IMR-90 (cell line): ENCODE results near the gene ARRDC3. TPM values are rescaled to one million over a fixed set of nuclear protein-coding genes. Genes with fewer than 3 reads are reported as not detected.

Source experiments
- ATAC-seq: fragments of 200-7000 bp; cut with Tn5 transposase; 2 replicates; pipeline ENCODE4 v1.9.1; 2020; ENCODE audit warnings: low read depth, mild to moderate bottlenecking, moderate library complexity
- BruUV-seq: library from RNA; stranded (reverse); fragments of 400-500 nt; replicated peaks from 2 replicates; lab custom pipeline; 2021; lab: Mats Ljungman, UMichigan
- CTCF ChIA-PET: fragments of 300-600 bp; formaldehyde crosslinking; extraction: SDS; loops from one replicate; lab custom pipeline; 2021; ENCODE audit warnings: antibody characterized with exemption; lab: Yijun Ruan, JAX
- POLR2A ChIA-PET: fragments of 300-600 bp; sonication (Branson Sonifier 250); formaldehyde crosslinking; loops from one replicate; lab custom pipeline; 2022; ENCODE audit warnings: antibody characterized with exemption; ENCODE audit not compliant: unreplicated experiment; lab: Charles Lee
- DNase-seq: peaks from one replicate; pipeline ENCODE4 v3.0.0; 2013
- H2AFZ ChIP-seq: replicated peaks from 2 replicates; pipeline ENCODE3; 2013; ENCODE audit warnings: low read length, mild to moderate bottlenecking; ENCODE audit not compliant: poor library complexity
- H2AK5ac ChIP-seq: 2 replicates; pipeline ENCODE4 v1.6.1; 2013; ENCODE audit warnings: low read depth, low read length, inconsistent platforms
- H2AK9ac ChIP-seq: replicated peaks from 2 replicates; pipeline ENCODE3; 2013; ENCODE audit warnings: mild to moderate bottlenecking, low read depth, low read length, moderate library complexity; ENCODE audit not compliant: poor library complexity
- H2BK120ac ChIP-seq: 2 replicates; pipeline ENCODE4 v1.6.1; 2013; ENCODE audit warnings: low read depth, low read length, inconsistent platforms
- H2BK15ac ChIP-seq: 3 replicates; pipeline ENCODE4 v1.6.1; 2013; ENCODE audit warnings: low read depth, low read length, inconsistent platforms
- H2BK20ac ChIP-seq: 2 replicates; pipeline ENCODE4 v1.6.1; 2013; ENCODE audit warnings: low read depth, mild to moderate bottlenecking, inconsistent platforms, low read length, moderate library complexity
- H2BK5ac ChIP-seq: 2 replicates; pipeline ENCODE4 v1.6.1; 2013; ENCODE audit warnings: mild to moderate bottlenecking, low read depth, low read length, inconsistent platforms; ENCODE audit not compliant: poor library complexity, severe bottlenecking
- H3K14ac ChIP-seq: replicated peaks from 2 replicates; pipeline ENCODE4 v1.6.1; 2013; ENCODE audit warnings: low read depth, low read length, inconsistent platforms
- H3K18ac ChIP-seq: 2 replicates; pipeline ENCODE4 v1.6.1; 2013; ENCODE audit warnings: low read depth, low read length, control low read depth
- H3K23ac ChIP-seq: 2 replicates; pipeline ENCODE4 v1.6.1; 2013; ENCODE audit warnings: low read depth, low read length, inconsistent platforms
- H3K27ac ChIP-seq: 2 replicates; pipeline ENCODE4 v1.5.1; 2013; ENCODE audit warnings: mild to moderate bottlenecking, control low read depth, low read length; ENCODE audit not compliant: insufficient read depth
- H3K27me3 ChIP-seq: 2 replicates; pipeline ENCODE4 v1.6.1; 2013; ENCODE audit warnings: low read length; ENCODE audit not compliant: control insufficient read depth, insufficient read depth
- H3K36me3 ChIP-seq: 2 replicates; pipeline ENCODE4 v1.6.1; 2013; ENCODE audit warnings: low read length, mixed read lengths; ENCODE audit not compliant: control insufficient read depth, insufficient read depth
- H3K4ac ChIP-seq: 2 replicates; pipeline ENCODE4 v1.6.1; 2013; ENCODE audit warnings: low read depth, low read length, inconsistent platforms
- H3K4me1 ChIP-seq: 2 replicates; pipeline ENCODE4 v1.6.1; 2013; ENCODE audit warnings: low read length, mixed read lengths; ENCODE audit not compliant: control insufficient read depth, insufficient read depth
- H3K4me2 ChIP-seq: 2 replicates; pipeline ENCODE4 v1.6.1; 2013; ENCODE audit warnings: low read depth, mild to moderate bottlenecking, control low read depth, low read length, moderate library complexity
- H3K4me3 ChIP-seq: 2 replicates; pipeline ENCODE4 v1.5.1; 2013; ENCODE audit warnings: low read depth, mild to moderate bottlenecking, control low read depth, low read length, moderate library complexity; ENCODE audit not compliant: insufficient read depth
- H3K56ac ChIP-seq: 2 replicates; pipeline ENCODE4 v1.6.1; 2013; ENCODE audit warnings: low read length, inconsistent platforms; ENCODE audit not compliant: insufficient read depth; ENCODE audit errors: extremely low read depth
- H3K79me1 ChIP-seq, 2 experiments: 2 replicates each; pipeline ENCODE4 v1.6.1; 2013; ENCODE audit warnings: low read length in 2 of 2, inconsistent platforms in 1 of 2, low read depth in 1 of 2
- H3K9ac ChIP-seq: 2 replicates; pipeline ENCODE4 v1.6.1; 2013; ENCODE audit warnings: low read depth, low read length, control low read depth
- H3K9me1 ChIP-seq: 2 replicates; pipeline ENCODE4 v1.6.1; 2013; ENCODE audit warnings: low read length, inconsistent platforms; ENCODE audit not compliant: insufficient read depth
- H3K9me3 ChIP-seq: 2 replicates; pipeline ENCODE4 v1.6.1; 2013; ENCODE audit warnings: low read length; ENCODE audit not compliant: control insufficient read depth, insufficient read depth
- H4K20me1 ChIP-seq: 2 replicates; pipeline ENCODE4 v1.6.1; 2013; ENCODE audit warnings: low read length, inconsistent platforms; ENCODE audit not compliant: insufficient read depth
- H4K5ac ChIP-seq: 2 replicates; pipeline ENCODE4 v1.6.1; 2013; ENCODE audit warnings: mild to moderate bottlenecking, low read depth, low read length, control low read depth
- H4K8ac ChIP-seq, 2 experiments: 2 replicates each; pipeline ENCODE4 v1.6.1; 2013; ENCODE audit warnings: low read depth in 2 of 2, low read length in 2 of 2, control low read depth in 1 of 2, inconsistent platforms in 1 of 2
- H4K91ac ChIP-seq: 2 replicates; pipeline ENCODE4 v1.6.1; 2013; ENCODE audit warnings: low read depth, low read length, inconsistent platforms; ENCODE audit not compliant: insufficient read depth
- CEBPB ChIP-seq: IDR thresholded peaks from 2 replicates; pipeline ENCODE4 v1.6.1; 2012; ENCODE audit warnings: low read depth, low read length, improper control_type of control experiment
- MAZ ChIP-seq: IDR thresholded peaks from 2 replicates; pipeline ENCODE4 v1.6.1; 2012; ENCODE audit warnings: low read depth, mild to moderate bottlenecking, low read length, improper control_type of control experiment, moderate library complexity, borderline replicate concordance
- MXI1 ChIP-seq: IDR thresholded peaks from 2 replicates; pipeline ENCODE4 v1.6.1; 2012; ENCODE audit warnings: low read depth, mild to moderate bottlenecking, low read length, moderate library complexity, borderline replicate concordance
- NFE2L2 ChIP-seq: fragments of 150-350 bp; IDR thresholded peaks from 2 replicates; pipeline ENCODE4 v1.6.1; 2016; ENCODE audit warnings: low read depth, mild to moderate bottlenecking, low read length
- RAD21 ChIP-seq: IDR thresholded peaks from 2 replicates; pipeline ENCODE4 v1.6.1; 2012; ENCODE audit warnings: low read length, improper control_type of control experiment
- RCOR1 ChIP-seq: IDR thresholded peaks from 2 replicates; pipeline ENCODE4 v1.6.1; 2012; ENCODE audit warnings: mild to moderate bottlenecking, low read length, improper control_type of control experiment; ENCODE audit not compliant: insufficient replicate concordance
- SMC3 ChIP-seq: fragments of 150-350 bp; IDR thresholded peaks from 2 replicates; pipeline ENCODE4 v1.6.1; 2016; ENCODE audit warnings: low read depth, mild to moderate bottlenecking, antibody characterized with exemption, low read length, moderate library complexity
- WGBS, 2 experiments: methylation state at CpG; one replicate each; pipeline versions ENCODE4 v1.1.5 to v1.1.7; 2013; ENCODE audit warnings: missing lambda C conversion rate in 2 of 2; ENCODE audit not compliant: insufficient read length in 1 of 2; ENCODE audit errors: extremely low coverage in 2 of 2; 5-methylcytosine and 5-hydroxymethylcytosine counted together
- dilution Hi-C: fragments of 300-500 bp; cut with HindIII; formaldehyde crosslinking; loops from one replicate; pipeline ENCODE4 v1.14.3; 2018; ENCODE audit warnings: low sequenced_read_pairs; ENCODE audit not compliant: unreplicated experiment
- in situ Hi-C: fragments of 300-500 bp; cut with MboI; formaldehyde crosslinking; loops from 3 replicates; pipeline ENCODE4 v1.14.3; 2019; ENCODE audit warnings: low sequenced_read_pairs, inconsistent platforms, mixed read lengths
- intact Hi-C: fragments of 100-400 bp; cut with micrococcal nuclease; formaldehyde crosslinking; loops from 2 replicates; pipeline ENCODE4 v1.10.0; 2022
- polyA plus RNA-seq, 3 experiments: library from polyadenylated mRNA; depleted of rRNA; stranded (reverse); fragments of >200 nt; gene quantifications; 2 replicates each; pipeline ENCODE4 v1.2.3, GENCODE V29; 2012; ENCODE audit warnings: low replicate concordance in 1 of 3
- total RNA-seq: library from RNA; depleted of rRNA; stranded (reverse); fragments of >200 nt; gene quantifications from 2 replicates; pipeline ENCODE4 v1.2.3, GENCODE V29; 2012
- TF ChIP-seq, protein P1 (sequence below): fragments of 150-350 bp; IDR thresholded peaks from 2 replicates; pipeline ENCODE4 v1.6.1; 2016; ENCODE audit warnings: low read depth, mild to moderate bottlenecking, low read length, moderate library complexity, borderline replicate concordance
- TF ChIP-seq, protein P2 (sequence below): fragments of 150-350 bp; IDR thresholded peaks from 2 replicates; pipeline ENCODE4 v1.6.1; 2017; ENCODE audit warnings: mild to moderate bottlenecking, antibody characterized with exemption, low read length, low read depth
- TF ChIP-seq, protein P3 (sequence below): conservative IDR thresholded peaks from 2 replicates; pipeline ENCODE4 v1.5.1; 2012; ENCODE audit warnings: mild to moderate bottlenecking, low read depth, low read length, improper control_type of control experiment

ARRDC3 gene
- total and polyA plus RNA-seq, 2 of the 4 experiments (the other 2 are of a cell fraction): 19.3 to 86.7 TPM

DNA sequence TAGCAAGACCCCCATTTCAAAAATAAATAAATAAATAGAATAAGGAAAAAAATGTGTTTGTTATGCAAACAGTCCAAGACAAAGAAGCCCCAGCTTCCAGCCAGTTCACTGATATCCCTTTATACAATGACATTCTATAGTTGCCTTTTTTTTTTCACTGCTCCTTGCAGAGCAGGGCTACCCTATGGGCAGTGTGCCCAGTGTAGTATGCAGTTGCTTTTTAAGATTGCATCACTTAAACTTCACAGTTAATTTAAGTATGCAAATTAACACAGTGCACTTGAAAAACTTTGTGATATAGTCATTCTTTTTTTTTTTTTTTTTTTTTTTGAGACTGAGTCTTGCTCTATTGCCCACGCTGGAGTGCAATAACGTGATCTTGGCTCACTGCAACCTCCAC lies 40.8 kb upstream of the ARRDC3 start:
- Histone ChIP-seq H2BK15ac (no peak overlapping the region), H3K4me1 (no peaks in the 10 kb centered on the region), H4K5ac (no peak overlapping the region), H2BK20ac (no peak overlapping the region), H2AFZ (no peak overlapping the region), H3K18ac (no peak overlapping the region), H2BK5ac (no peak overlapping the region), H3K9ac (no peak overlapping the region), H3K9me3 (no peaks in the 10 kb centered on the region), H3K27me3 (no peaks in the 10 kb centered on the region), H2AK9ac (no peak overlapping the region), H4K8ac (no peak overlapping the region), H2AK5ac (no peak overlapping the region), H3K27ac (no peak overlapping the region), H3K4me2 (no peak overlapping the region), H3K56ac (no peak overlapping the region), H3K9me1 (no peaks in the 10 kb centered on the region; the same call in 1 of the 2 replicates), H2BK120ac (no peak overlapping the region), H4K20me1 (no peaks in the 10 kb centered on the region), H3K36me3 (no peaks in the 10 kb centered on the region), H4K91ac (no peak overlapping the region), H3K4me3 (no peak overlapping the region), H3K79me1 (no peaks in the 10 kb centered on the region), H3K14ac (no peak overlapping the region), H3K4ac (no peak overlapping the region), H3K23ac (no peak overlapping the region)
- ChIA-PET CTCF (no interaction called here), POLR2A (no interaction called here)
- no peak for DNase-seq
- TF ChIP-seq CEBPB (no peak), RCOR1 (no peak), MAZ (no peak), RAD21 (no peak), SMC3 (no peak), NFE2L2 (no peak), MXI1 (no peak)
- TF ChIP-seq, protein P1, sequence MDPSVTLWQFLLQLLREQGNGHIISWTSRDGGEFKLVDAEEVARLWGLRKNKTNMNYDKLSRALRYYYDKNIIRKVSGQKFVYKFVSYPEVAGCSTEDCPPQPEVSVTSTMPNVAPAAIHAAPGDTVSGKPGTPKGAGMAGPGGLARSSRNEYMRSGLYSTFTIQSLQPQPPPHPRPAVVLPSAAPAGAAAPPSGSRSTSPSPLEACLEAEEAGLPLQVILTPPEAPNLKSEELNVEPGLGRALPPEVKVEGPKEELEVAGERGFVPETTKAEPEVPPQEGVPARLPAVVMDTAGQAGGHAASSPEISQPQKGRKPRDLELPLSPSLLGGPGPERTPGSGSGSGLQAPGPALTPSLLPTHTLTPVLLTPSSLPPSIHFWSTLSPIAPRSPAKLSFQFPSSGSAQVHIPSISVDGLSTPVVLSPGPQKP: no peak
- TF ChIP-seq, protein P2, sequence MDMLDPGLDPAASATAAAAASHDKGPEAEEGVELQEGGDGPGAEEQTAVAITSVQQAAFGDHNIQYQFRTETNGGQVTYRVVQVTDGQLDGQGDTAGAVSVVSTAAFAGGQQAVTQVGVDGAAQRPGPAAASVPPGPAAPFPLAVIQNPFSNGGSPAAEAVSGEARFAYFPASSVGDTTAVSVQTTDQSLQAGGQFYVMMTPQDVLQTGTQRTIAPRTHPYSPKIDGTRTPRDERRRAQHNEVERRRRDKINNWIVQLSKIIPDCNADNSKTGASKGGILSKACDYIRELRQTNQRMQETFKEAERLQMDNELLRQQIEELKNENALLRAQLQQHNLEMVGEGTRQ: no peak
- TF ChIP-seq, protein P3, sequence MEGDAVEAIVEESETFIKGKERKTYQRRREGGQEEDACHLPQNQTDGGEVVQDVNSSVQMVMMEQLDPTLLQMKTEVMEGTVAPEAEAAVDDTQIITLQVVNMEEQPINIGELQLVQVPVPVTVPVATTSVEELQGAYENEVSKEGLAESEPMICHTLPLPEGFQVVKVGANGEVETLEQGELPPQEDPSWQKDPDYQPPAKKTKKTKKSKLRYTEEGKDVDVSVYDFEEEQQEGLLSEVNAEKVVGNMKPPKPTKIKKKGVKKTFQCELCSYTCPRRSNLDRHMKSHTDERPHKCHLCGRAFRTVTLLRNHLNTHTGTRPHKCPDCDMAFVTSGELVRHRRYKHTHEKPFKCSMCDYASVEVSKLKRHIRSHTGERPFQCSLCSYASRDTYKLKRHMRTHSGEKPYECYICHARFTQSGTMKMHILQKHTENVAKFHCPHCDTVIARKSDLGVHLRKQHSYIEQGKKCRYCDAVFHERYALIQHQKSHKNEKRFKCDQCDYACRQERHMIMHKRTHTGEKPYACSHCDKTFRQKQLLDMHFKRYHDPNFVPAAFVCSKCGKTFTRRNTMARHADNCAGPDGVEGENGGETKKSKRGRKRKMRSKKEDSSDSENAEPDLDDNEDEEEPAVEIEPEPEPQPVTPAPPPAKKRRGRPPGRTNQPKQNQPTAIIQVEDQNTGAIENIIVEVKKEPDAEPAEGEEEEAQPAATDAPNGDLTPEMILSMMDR: no peak
- dilution Hi-C loops: loop anchor here (25.0 kb wide), 1 partner anchor 562 kb away; no protein-coding TSS in a partner anchor
- no TSS peak for BruUV-seq
- in situ Hi-C loops: no loop called here
- no CpG with 5 or more reads among the region's 2 CpGs for WGBS, 2 experiments
- ATAC-seq: no peak
- intact Hi-C loops: no loop called here
